ENCODE measurements around the gene SPANXN4.

Gene SPANXN4

GRCh38 chrX:143025628-143026027 is at the start of gene SPANXN4:
Gene SPANXN4, plus strand, starts transcription at chrX:143025928. Its CDS starts 87 bp downstream, at chrX:143026015.
- DNase-seq (ENCODE audit: low read depth, low spot score), result no peak

- no peak for DNase-seq (ENCODE audit: low read depth, low spot score)
Observed at GRCh38 chrX:142977128-142977914, 48.4 kb upstream of the SPANXN4 start.

GRCh38 chrX:142978130-142978684 is 47.5 kb upstream of the SPANXN4 start:
- no peak for DNase-seq (ENCODE audit: low read depth, low spot score)

GRCh38 chrX:142982679-142983078 is 43.0 kb upstream of the SPANXN4 start:
- no peak for DNase-seq (ENCODE audit: low read depth, low spot score)

GRCh38 chrX:142994988-142995387 is 30.7 kb upstream of the SPANXN4 start:
- DNase-seq (ENCODE audit: low read depth, low spot score), result no peak

GRCh38 chrX:142998447-142999198 is 27.1 kb upstream of the SPANXN4 start:
- DNase-seq (ENCODE audit: low read depth, low spot score), result no peak

- no peak for DNase-seq (ENCODE audit: low read depth, low spot score)
Observed at GRCh38 chrX:142999199-142999701, 26.5 kb upstream of the SPANXN4 start.

GRCh38 chrX:143002206-143002605 is 23.5 kb upstream of the SPANXN4 start:
- DNase-seq (ENCODE audit: low read depth, low spot score), result no peak

GRCh38 chrX:143017272-143017671 is 8.5 kb upstream of the SPANXN4 start:
- DNase-seq (ENCODE audit: low read depth, low spot score), result no peak

GRCh38 chrX:143027275-143027674 is 1.5 kb downstream of the SPANXN4 start:
- DNase-seq (ENCODE audit: low read depth, low spot score), result no peak

- DNase-seq (ENCODE audit: low read depth, low spot score), result no peak
Observed at GRCh38 chrX:143047511-143047910, 21.8 kb downstream of the SPANXN4 start.

- no peak for DNase-seq (ENCODE audit: low read depth, low spot score)
Observed at GRCh38 chrX:143058120-143058519, 32.4 kb downstream of the SPANXN4 start.

- DNase-seq (ENCODE audit: low read depth, low spot score), result no peak
Observed at GRCh38 chrX:143081231-143081630, 55.5 kb downstream of the SPANXN4 start.

- DNase-seq (ENCODE audit: low read depth, low spot score), result no peak
Observed at GRCh38 chrX:143082537-143082936, 56.8 kb downstream of the SPANXN4 start.

Data from iPS DF 19.7 (cell line).